C4-2B (cell line): Measurements from ENCODE around the gene IFT52.

ENCODE experiments used
- H3K27ac ChIP-seq: fragments of 450-650 bp; 2 replicates; pipeline ENCODE4 v1.5.1; 2017
- CTCF ChIP-seq: fragments of 450-650 bp; conservative IDR thresholded peaks from 2 replicates; pipeline ENCODE4 v1.5.1; 2017; ENCODE audit warnings: mild to moderate bottlenecking

IFT52 gene

GRCh38 chr20:43695571-43695970 is 104.8 kb downstream of the IFT52 start:
- no peak for TF ChIP-seq CTCF

More at GRCh38 chr20:43695571-43695970, 104.8 kb downstream of the IFT52 start:
- H3K27ac ChIP-seq: no peak overlapping the region
